ENCODE measurements around the gene NPAS3. TPM values are rescaled to one million over a fixed set of nuclear protein-coding genes. Genes with fewer than 3 reads are reported as not detected.
A peak's percentile ranks its signal among the peaks of the same experiment; 100 is the strongest.

Gene NPAS3
- total and polyA plus RNA-seq, 2 of the 13 experiments (the other 11 are each of a cell fraction or from before 2014, with no cell fraction given) = not detected

- no peak for TF ChIP-seq ZNF512B (CRISPR knock-in tag; IDR thresholded peaks at IDR 0.05; ENCODE audit: borderline replicate concordance)
- no peak for TF ChIP-seq RBFOX2 (IDR thresholded peaks at IDR 0.05; ENCODE audit: low read depth, low read length)
- no peak for TF ChIP-seq ZNF160 (CRISPR knock-in tag; IDR thresholded peaks at IDR 0.05)
- peak; percentile 60; the same call in 1 of the 2 replicates for TF ChIP-seq ELF3 (CRISPR knock-in tag; IDR thresholded peaks at IDR 0.05)
- peak; percentile 59; the same call in 1 of the 2 replicates for TF ChIP-seq ARID5B (CRISPR knock-in tag; IDR thresholded peaks at IDR 0.05)
- no peak for TF ChIP-seq CBFB (CRISPR knock-in tag; IDR thresholded peaks at IDR 0.05)
- peak; percentile 45; the same call in 1 of the 2 replicates for TF ChIP-seq ZNF614 (CRISPR knock-in tag; IDR thresholded peaks at IDR 0.05; ENCODE audit: borderline replicate concordance)
- TF ChIP-seq ZNF841 (CRISPR knock-in tag; IDR thresholded peaks at IDR 0.05; ENCODE audit: borderline replicate concordance) = no peak
- TF ChIP-seq ZFP82 (CRISPR knock-in tag; IDR thresholded peaks at IDR 0.05; ENCODE audit: borderline replicate concordance) = no peak
- TF ChIP-seq IKZF4 (CRISPR knock-in tag; IDR thresholded peaks at IDR 0.05; ENCODE audit: borderline replicate concordance, low read depth, not compliant biosample characterization) = no peak
- TF ChIP-seq CERS6 (CRISPR knock-in tag; IDR thresholded peaks at IDR 0.05) = no peak
- TF ChIP-seq PHF8 (CRISPR knock-in tag; IDR thresholded peaks at IDR 0.05) = no peak
- no peak for TF ChIP-seq RORA (CRISPR knock-in tag; IDR thresholded peaks at IDR 0.05)
- TF ChIP-seq GATAD2A (CRISPR knock-in tag; IDR thresholded peaks at IDR 0.05) = peak; percentile 41; the same call in 1 of the 2 replicates
- TF ChIP-seq FOXO4 (CRISPR knock-in tag; conservative IDR thresholded peaks at IDR 0.05) = no peak
- TF ChIP-seq ZNF530 (CRISPR knock-in tag; IDR thresholded peaks at IDR 0.05; ENCODE audit: low read depth) = no peak
- TF ChIP-seq MAFF (IDR thresholded peaks at IDR 0.05; ENCODE audit: low read depth, low read length) = no peak
- TF ChIP-seq HNRNPH1 (optimal IDR thresholded peaks at IDR 0.05; ENCODE audit: low read depth, low read length) = no peak
- no peak for TF ChIP-seq ZNF362 (CRISPR knock-in tag; IDR thresholded peaks at IDR 0.05; ENCODE audit: borderline replicate concordance)
- TF ChIP-seq ISL2 (CRISPR knock-in tag; IDR thresholded peaks at IDR 0.05) = no peak
Observed at GRCh38 chr14:33792720-33793368, 854.2 kb downstream of the NPAS3 start (continued).

Measured in HepG2 (cell line).